Ovary (tissue), 9 donors: ENCODE data around the gene ASH1L. TPM values are rescaled to one million over a fixed set of nuclear protein-coding genes. Genes with fewer than 3 reads are reported as not detected.

Experiments used
- DNase-seq, 5 donors: peaks; one replicate each; pipeline ENCODE4 v3.0.0-alpha.2; 2019 to 2020
- H3K27ac ChIP-seq, 2 donors: fragments of 200-600 bp; one replicate each; pipeline versions ENCODE4 v1.5.1 to v1.8.0; 2019 to 2022
- H3K27me3 ChIP-seq: fragments of 200-600 bp; one replicate; pipeline ENCODE4 v1.8.0; 2022
- H3K36me3 ChIP-seq: fragments of 200-600 bp; sonication (generic); one replicate; pipeline ENCODE4 v1.5.1; 2019
- H3K4me1 ChIP-seq: one replicate; pipeline ENCODE4 v1.8.1; 2013; ENCODE audit warnings: mild to moderate bottlenecking, moderate library complexity; ENCODE audit not compliant: insufficient read depth
- H3K4me3 ChIP-seq: fragments of 200-600 bp; sonication (generic); one replicate; pipeline ENCODE4 v1.5.1; 2017
- H3K9me3 ChIP-seq, 2 donors: fragments of 200-600 bp in 1 of 2; sonication (generic) in 1 of 2; one replicate each; pipeline versions ENCODE4 v1.5.1 to v1.8.1; 2013 to 2019; ENCODE audit warnings: mild to moderate bottlenecking in 1 of 2, moderate library complexity in 1 of 2
- EP300 ChIP-seq: sonication (generic); formaldehyde crosslinking; IDR thresholded peaks from one replicate; pipeline ENCODE4 v1.6.1; 2017; ENCODE audit warnings: antibody characterized with exemption
- POLR2A ChIP-seq: fragments of 450-650 bp; IDR thresholded peaks from one replicate; pipeline ENCODE4 v1.6.1; 2017; ENCODE audit warnings: antibody characterized with exemption, mild to moderate bottlenecking, moderate library complexity
- WGBS, 3 donors: extraction: QIAGEN DNeasy Blood & Tissue Kit in 1 of 3; methylation state at CpG; one replicate each; pipeline versions ENCODE4 v1.1.5 to v1.1.7; 2013 to 2017; 5-methylcytosine and 5-hydroxymethylcytosine counted together
- intact Hi-C, 4 donors: fragments of 100-400 bp; cut with DNase I; formaldehyde crosslinking; loops; one replicate each; pipeline versions ENCODE4 v1.11.0 to v1.15.1; 2022 to 2023
- polyA plus RNA-seq, 2 donors: library from polyadenylated mRNA; stranded (reverse); fragments of 200-250 nt in 1 of 2; fragments of 350-450 nt in 1 of 2; fragmentation: Illumina TruSeq in 1 of 2; extraction: RNeasy Lipid Tissue Mini Kit (QIAGEN cat#74804) in 1 of 2; gene quantifications; one replicate each; pipeline ENCODE4 v1.2.3, GENCODE V29; 2013 to 2014
- total RNA-seq, 7 donors: library from RNA; depleted of rRNA in 2 of 7; stranded (reverse); fragments of >200 nt in 2 of 7; fragmentation: NEBNext Ultra II Directional in 3 of 7; extraction: Animal tissue kit (Norgen Biotek cat#: 25700) in 3 of 7; gene quantifications; one replicate each; pipeline versions ENCODE4 v1.1.0 to v1.2.4, GENCODE V29; 2016 to 2023
- TF ChIP-seq, protein P1 (sequence below), 3 donors: fragments of 450-650 bp in 2 of 3; fragments of 200-600 bp in 1 of 3; IDR thresholded peaks; one replicate each; pipeline versions ENCODE4 v1.5.1 to v1.8.0; 2016 to 2022; ENCODE audit warnings: antibody characterized with exemption in 3 of 3, mild to moderate bottlenecking in 1 of 3
- donor health status: DM: no; HTN: no; CAD: no; lungs with moderate emphysema.
- donor health status: DM: no; HTN: no; CAD: no.
- donor health status: Bipolar disorder and iron deficiency.
- donor health status: DM: yes; HTN: yes; CAD: no.
- donor health status: DM: no; HTN: no; CAD: no.
- donor health status: DM: yes; HTN: yes; CAD: no.

Gene ASH1L
- total and polyA plus RNA-seq, 9 donors = 16.2 to 98.4 (median 63.8) TPM

GRCh38 chr1:155485222-155485621, 77.4 kb downstream of the ASH1L start:
- DNase-seq = no peak
- Histone ChIP-seq H3K36me3 (no peaks in the 10 kb centered on the region), H3K4me1 (no peaks in the 10 kb centered on the region), H3K27me3 (no peaks in the 10 kb centered on the region), H3K9me3 (no peaks in the 10 kb centered on the region), H3K27ac (no peak overlapping the region), H3K4me3 (no peak overlapping the region)
- 96 to 97% (median 97%) methylated on average over 4 of the region's 4 CpGs for WGBS, 3 donors
- intact Hi-C loops = no loop called here
- TF ChIP-seq, protein P1, sequence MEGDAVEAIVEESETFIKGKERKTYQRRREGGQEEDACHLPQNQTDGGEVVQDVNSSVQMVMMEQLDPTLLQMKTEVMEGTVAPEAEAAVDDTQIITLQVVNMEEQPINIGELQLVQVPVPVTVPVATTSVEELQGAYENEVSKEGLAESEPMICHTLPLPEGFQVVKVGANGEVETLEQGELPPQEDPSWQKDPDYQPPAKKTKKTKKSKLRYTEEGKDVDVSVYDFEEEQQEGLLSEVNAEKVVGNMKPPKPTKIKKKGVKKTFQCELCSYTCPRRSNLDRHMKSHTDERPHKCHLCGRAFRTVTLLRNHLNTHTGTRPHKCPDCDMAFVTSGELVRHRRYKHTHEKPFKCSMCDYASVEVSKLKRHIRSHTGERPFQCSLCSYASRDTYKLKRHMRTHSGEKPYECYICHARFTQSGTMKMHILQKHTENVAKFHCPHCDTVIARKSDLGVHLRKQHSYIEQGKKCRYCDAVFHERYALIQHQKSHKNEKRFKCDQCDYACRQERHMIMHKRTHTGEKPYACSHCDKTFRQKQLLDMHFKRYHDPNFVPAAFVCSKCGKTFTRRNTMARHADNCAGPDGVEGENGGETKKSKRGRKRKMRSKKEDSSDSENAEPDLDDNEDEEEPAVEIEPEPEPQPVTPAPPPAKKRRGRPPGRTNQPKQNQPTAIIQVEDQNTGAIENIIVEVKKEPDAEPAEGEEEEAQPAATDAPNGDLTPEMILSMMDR (IDR thresholded peaks at IDR 0.05) = no peak
- TF ChIP-seq EP300 (no peak), POLR2A (no peak)

DNA sequence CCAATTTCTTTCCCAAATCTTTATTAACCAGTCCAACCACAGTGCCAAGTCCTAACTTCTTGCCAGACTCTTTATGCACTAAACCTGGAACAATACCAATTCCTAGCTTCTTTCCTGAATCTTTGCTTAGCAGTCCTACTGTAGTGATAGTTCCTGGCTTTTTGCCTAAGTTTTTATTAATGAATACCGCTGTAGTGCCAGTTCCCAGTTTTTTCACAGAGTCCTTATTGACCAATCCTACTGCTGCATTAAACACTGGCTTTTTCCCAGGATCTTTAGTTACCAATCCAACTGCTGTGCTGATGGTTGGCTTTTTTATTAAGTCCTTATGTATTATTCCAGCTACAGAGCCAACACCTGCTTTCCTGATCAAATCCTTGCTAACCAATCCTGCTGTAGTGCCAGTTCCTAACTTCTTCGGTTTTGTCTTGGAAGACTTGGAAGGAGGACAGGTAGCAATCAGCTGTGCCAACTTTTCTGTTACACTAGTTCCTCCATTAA, 80.8 kb downstream of the ASH1L start:
- no peak overlapping the region for H3K27ac ChIP-seq
- 88 to 97% (median 89%) methylated on average over 2 of the region's 2 CpGs for whole genome bisulfite sequencing, 3 donors

DNA sequence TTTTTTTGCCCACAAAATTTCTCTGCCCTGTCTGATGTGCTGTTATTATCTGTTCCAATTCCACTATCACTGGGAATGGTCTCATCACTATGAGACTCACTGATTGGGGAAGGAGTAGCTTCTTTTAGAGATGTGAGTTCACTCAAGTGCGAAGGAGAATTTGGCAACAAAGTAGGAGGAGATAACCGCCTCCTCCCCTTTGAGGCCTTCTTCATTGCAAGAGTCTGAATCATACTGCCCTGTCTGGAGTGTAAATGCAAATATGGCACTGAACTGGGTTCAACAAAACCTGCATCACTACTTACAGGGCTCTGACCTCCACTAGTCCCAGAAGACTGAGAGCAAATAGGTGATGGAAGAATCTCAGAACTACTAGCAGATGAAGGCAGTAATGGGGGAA, 83.4 kb downstream of the ASH1L start:
- intact Hi-C loops = no loop called here
- TF ChIP-seq EP300 (no peak), POLR2A (no peak)
- TF ChIP-seq, protein P1 (IDR thresholded peaks at IDR 0.05) = no peak
- 60 to 81% (median 67%) methylated on average over 2 of the region's 2 CpGs for WGBS, 3 donors

More for the DNA sequence above, 80.8 kb downstream of the ASH1L start:
- TF ChIP-seq, protein P1 (IDR thresholded peaks at IDR 0.05) = no peak
- no peak for TF ChIP-seq EP300
- TF ChIP-seq POLR2A = no peak
- Histone ChIP-seq H3K36me3 (no peaks in the 10 kb centered on the region), H3K4me1 (no peaks in the 10 kb centered on the region), H3K27me3 (no peaks in the 10 kb centered on the region), H3K4me3 (no peak overlapping the region), H3K9me3 (no peaks in the 10 kb centered on the region)
- no peak for DNase-seq
- intact Hi-C loops = no loop called here

DNA sequence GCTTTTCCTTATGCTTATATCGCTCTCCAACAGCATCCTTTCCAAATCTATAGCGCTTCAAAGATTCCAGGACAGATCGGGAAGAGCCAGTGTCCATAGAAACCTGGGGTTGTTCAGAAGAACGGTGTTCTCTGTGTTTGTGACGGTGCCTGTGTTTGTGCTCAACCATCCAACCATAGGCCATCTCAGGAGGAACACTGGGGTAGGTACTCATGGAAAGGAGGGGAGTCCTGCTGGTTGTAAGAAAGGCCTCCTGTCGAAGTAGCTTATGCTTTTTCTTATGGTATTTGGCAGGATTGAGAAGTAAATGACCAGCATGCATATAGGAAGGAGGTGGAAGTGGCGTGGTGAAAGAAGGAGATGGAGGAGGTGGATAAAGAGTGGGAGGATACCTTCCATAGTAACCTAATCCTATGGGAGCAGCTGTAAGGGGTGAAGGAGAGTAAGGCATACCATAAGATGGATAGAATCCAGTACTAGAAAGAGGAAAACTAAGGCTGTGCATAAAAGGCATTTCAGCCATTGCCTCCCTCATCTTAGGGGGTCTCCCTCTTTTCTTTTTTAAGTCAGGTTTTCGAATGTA, 84.2 kb downstream of the ASH1L start:
- no peaks in the 10 kb centered on the region for H3K27me3 ChIP-seq
- H3K27ac ChIP-seq = no peak overlapping the region
- H3K4me1 ChIP-seq = peaks cover 1% of the 10 kb centered on the region
- TF ChIP-seq POLR2A (no peak), EP300 (no peak)
- TF ChIP-seq, protein P1 (IDR thresholded peaks at IDR 0.05) = no peak
- WGBS, 3 donors = 93 to 97% (median 95%) methylated on average over 8 of the region's 8 CpGs
- no peaks in the 10 kb centered on the region for H3K9me3 ChIP-seq
- H3K36me3 ChIP-seq = no peaks in the 10 kb centered on the region
- intact Hi-C loops = no loop called here
- H3K4me3 ChIP-seq = no peak overlapping the region
- no peak for DNase-seq

More for the DNA sequence above, 83.4 kb downstream of the ASH1L start:
- no peak overlapping the region for H3K27ac ChIP-seq
- no peak for DNase-seq
- H3K36me3 ChIP-seq = no peaks in the 10 kb centered on the region
- no peaks in the 10 kb centered on the region for H3K4me1 ChIP-seq
- H3K4me3 ChIP-seq = no peak overlapping the region
- no peaks in the 10 kb centered on the region for H3K27me3 ChIP-seq
- no peaks in the 10 kb centered on the region for H3K9me3 ChIP-seq
